GM12801 (cell line): ENCODE results near the gene ZNF516.

Experiments
- CTCF ChIP-seq: IDR thresholded peaks from one replicate; pipeline ENCODE4 v1.5.1; 2011; ENCODE audit warnings: control low read depth; ENCODE audit not compliant: insufficient read length; ENCODE audit errors: extremely low read depth

ZNF516 gene

GRCh38 chr18:76421685-76422078 lies 73.4 kb downstream of the ZNF516 start:
- no peak for TF ChIP-seq CTCF

- TF ChIP-seq CTCF = no peak
These were observed 74.0 kb downstream of the ZNF516 start for GRCh38 chr18:76420898-76421684.

GRCh38 chr18:76419811-76420210 lies 75.2 kb downstream of the ZNF516 start:
- no peak for TF ChIP-seq CTCF

GRCh38 chr18:76416911-76417310 lies 78.1 kb downstream of the ZNF516 start:
- no peak for TF ChIP-seq CTCF

GRCh38 chr18:76414936-76415621 lies 80.0 kb downstream of the ZNF516 start:
- no peak for TF ChIP-seq CTCF

- no peak for TF ChIP-seq CTCF
These were observed 82.0 kb downstream of the ZNF516 start for GRCh38 chr18:76412818-76413565.
